Body of pancreas (tissue), 4 donors: Measurements from ENCODE around the gene CRB1.
A peak's percentile ranks its signal among the peaks of the same experiment; 100 is the strongest.

Experiments
- CTCF ChIP-seq, 7 experiments: fragments of 450-650 bp in 4 of 7; fragments of 200-600 bp in 3 of 7; sonication (generic) in 3 of 7; IDR thresholded peaks; one replicate each; pipeline ENCODE4 v1.5.1; 2016 to 2019; ENCODE audit warnings: antibody characterized with exemption in 7 of 7
- POLR2A ChIP-seq, 3 donors: fragments of 450-650 bp; IDR thresholded peaks; one replicate each; pipeline ENCODE4 v1.6.1; 2016; ENCODE audit warnings: antibody characterized with exemption in 3 of 3, mild to moderate bottlenecking in 2 of 3

GRCh38 chr1:197519741-197520334 lies 251.8 kb downstream of the CRB1 start:
- TF ChIP-seq POLR2A (IDR thresholded peaks at IDR 0.05) (no peak), CTCF (IDR thresholded peaks at IDR 0.05) (peak in 3 of 7 experiments; percentile 22 to 39 (median 33))
